Neural cell (in vitro differentiated cells): ENCODE data around the gene CEACAM4. TPM values are rescaled to one million over a fixed set of nuclear protein-coding genes. Genes with fewer than 3 reads are reported as not detected.
"Not testable (repeated sequence)": the region's sequence is repeated elsewhere in the genome, so short reads cannot be mapped to it uniquely, and the experiment has no call there.

Experiments
- H2AFZ ChIP-seq: fragments of 200-600, 300-800 bp; sonication (generic), shearing (Covaris generic); 2 replicates; pipeline ENCODE4 v1.6.0; 2014; ENCODE audit warnings: low read depth, mild to moderate bottlenecking, antibody characterized with exemption, low read length, moderate library complexity
- H3F3A ChIP-seq: fragments of 200-600 bp; shearing (Covaris generic); 2 replicates; pipeline ENCODE4 v1.6.1; 2016; ENCODE audit warnings: mild to moderate bottlenecking, moderate library complexity, mixed read lengths, antibody characterized with exemption, low read length; ENCODE audit not compliant: insufficient read depth, poor library complexity, severe bottlenecking
- H3K27ac ChIP-seq: fragments of 200-600, 300-800 bp; sonication (generic), shearing (Covaris generic); 2 replicates; pipeline ENCODE4 v1.5.1; 2014; ENCODE audit warnings: mild to moderate bottlenecking, low read length, moderate library complexity
- H3K27me3 ChIP-seq: fragments of 300-800, 200-600 bp; sonication (generic), shearing (Covaris generic); 2 replicates; pipeline ENCODE4 v1.6.0; 2014; ENCODE audit warnings: mild to moderate bottlenecking, low read depth, low read length, moderate library complexity; ENCODE audit not compliant: insufficient read depth
- H3K36me3 ChIP-seq: fragments of 300-800, 200-600 bp; sonication (generic), shearing (Covaris generic); 2 replicates; pipeline ENCODE4 v1.5.1; 2014; ENCODE audit warnings: mild to moderate bottlenecking, antibody characterized with exemption, low read length, moderate library complexity; ENCODE audit not compliant: insufficient read depth
- H3K4me2 ChIP-seq: fragments of 300-800, 200-600 bp; sonication (generic), shearing (Covaris generic); 2 replicates; pipeline ENCODE4 v1.6.0; 2014; ENCODE audit warnings: mild to moderate bottlenecking, low read length
- H3K4me3 ChIP-seq: fragments of 300-800, 200-600 bp; sonication (generic), shearing (Covaris generic); 2 replicates; pipeline ENCODE4 v1.5.1; 2014; ENCODE audit warnings: mild to moderate bottlenecking, low read length, moderate library complexity
- H3K79me2 ChIP-seq: fragments of 200-600 bp; shearing (Covaris generic); replicated peaks from 2 replicates; pipeline ENCODE4 v1.6.0; 2014; ENCODE audit warnings: mild to moderate bottlenecking, low read length, moderate library complexity; ENCODE audit not compliant: insufficient read depth
- H3K9ac ChIP-seq: fragments of 300-800, 200-600 bp; sonication (generic), shearing (Covaris generic); 2 replicates; pipeline ENCODE4 v1.6.1; 2016; ENCODE audit warnings: mild to moderate bottlenecking, low read length, mixed read lengths
- H3K9me2 ChIP-seq: fragments of 200-600 bp; shearing (Covaris generic); 2 replicates; pipeline ENCODE4 v1.6.1; 2016; ENCODE audit warnings: mild to moderate bottlenecking, low read length, mixed read lengths; ENCODE audit not compliant: insufficient read depth
- H3K9me3 ChIP-seq: fragments of 200-600, 300-800 bp; sonication (generic), shearing (Covaris generic); 2 replicates; pipeline ENCODE4 v1.6.1; 2016; ENCODE audit warnings: mild to moderate bottlenecking, mixed run types, low read length, moderate library complexity, mixed read lengths
- H4K20me1 ChIP-seq: fragments of 200-600 bp; shearing (Covaris generic); 2 replicates; pipeline ENCODE4 v1.6.1; 2016; ENCODE audit warnings: mild to moderate bottlenecking, mixed run types; ENCODE audit not compliant: insufficient read depth
- EP300 ChIP-seq: fragments of 450-650 bp; conservative IDR thresholded peaks from 2 replicates; pipeline ENCODE4 v1.6.1; 2014; ENCODE audit warnings: antibody characterized with exemption, mild to moderate bottlenecking, moderate library complexity; ENCODE audit not compliant: poor library complexity, severe bottlenecking
- EZH2 ChIP-seq: fragments of 200-600, 300-800 bp; shearing (Covaris generic), sonication (generic); IDR thresholded peaks from 2 replicates; pipeline ENCODE4 v1.6.1; 2014; ENCODE audit warnings: antibody characterized with exemption, low read length, borderline replicate concordance, mild to moderate bottlenecking; ENCODE audit not compliant: insufficient read depth, poor library complexity, severe bottlenecking
- MXI1 ChIP-seq: fragments of 450-650 bp; conservative IDR thresholded peaks from 2 replicates; pipeline ENCODE4 v1.6.1; 2014; ENCODE audit warnings: antibody characterized with exemption, mild to moderate bottlenecking; ENCODE audit not compliant: poor library complexity, severe bottlenecking
- RAD21 ChIP-seq: fragments of 450-650 bp; conservative IDR thresholded peaks from 2 replicates; pipeline ENCODE4 v1.6.1; 2014; ENCODE audit warnings: antibody characterized with exemption, mild to moderate bottlenecking, moderate library complexity
- TAF1 ChIP-seq: IDR thresholded peaks from 2 replicates; pipeline ENCODE4 v1.6.1; 2012; ENCODE audit warnings: low read depth
- polyA plus RNA-seq: library from polyadenylated mRNA; depleted of rRNA; stranded (reverse); fragments of >200 nt; gene quantifications from 2 replicates; pipeline ENCODE4 v1.2.3, GENCODE V29; 2014
- TF ChIP-seq, protein P1 (sequence below): fragments of 450-650 bp; IDR thresholded peaks from 2 replicates; pipeline ENCODE4 v1.5.1; 2014; ENCODE audit warnings: antibody characterized with exemption, mild to moderate bottlenecking, moderate library complexity; ENCODE audit not compliant: poor library complexity, severe bottlenecking
- TF ChIP-seq, protein P2 (sequence below): IDR thresholded peaks from 2 replicates; pipeline ENCODE4 v1.6.1; 2012; ENCODE audit warnings: borderline replicate concordance

CEACAM4 gene
- polyA plus RNA-seq, 1 donor from 2014 or later = not detected

DNA sequence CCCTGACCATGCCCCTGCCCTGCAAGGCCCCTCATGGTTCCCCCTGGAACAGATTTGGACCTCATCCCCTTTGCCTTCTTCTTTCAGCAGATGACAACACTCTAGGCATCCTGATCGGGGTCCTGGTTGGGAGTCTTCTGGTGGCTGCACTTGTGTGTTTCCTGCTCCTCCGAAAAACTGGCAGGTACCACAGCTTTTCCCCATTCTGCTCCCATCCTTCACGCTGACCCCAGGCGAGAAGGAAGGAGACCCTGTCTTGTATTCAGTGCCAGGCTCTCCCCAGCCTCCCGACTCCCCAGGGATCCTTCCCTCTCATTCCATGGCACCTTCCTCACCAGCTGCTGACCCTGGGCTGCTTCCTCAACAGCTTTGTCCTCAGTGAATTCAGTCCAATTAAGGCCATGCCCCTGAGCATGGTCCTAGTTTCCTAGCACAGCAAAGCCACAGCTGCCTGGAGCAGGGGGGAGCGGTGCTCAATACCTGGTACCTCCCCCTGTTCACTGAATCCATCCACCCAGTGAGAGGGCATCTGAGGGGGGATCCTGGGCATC, 42.5 kb downstream of the CEACAM4 start:
- no peaks in the 10 kb centered on the region for H4K20me1 ChIP-seq
- no peak overlapping the region for H3K4me3 ChIP-seq
- no peak overlapping the region for H3K4me2 ChIP-seq
- H3F3A ChIP-seq = no peaks in the 10 kb centered on the region
- H3K79me2 ChIP-seq = no peaks in the 10 kb centered on the region
- no peak overlapping the region for H3K27ac ChIP-seq
- no peaks in the 10 kb centered on the region for H3K27me3 ChIP-seq
- TF ChIP-seq RAD21 (no peak), EP300 (no peak), TAF1 (no peak), EZH2 (no peak), MXI1 (no peak)
- TF ChIP-seq, protein P1, sequence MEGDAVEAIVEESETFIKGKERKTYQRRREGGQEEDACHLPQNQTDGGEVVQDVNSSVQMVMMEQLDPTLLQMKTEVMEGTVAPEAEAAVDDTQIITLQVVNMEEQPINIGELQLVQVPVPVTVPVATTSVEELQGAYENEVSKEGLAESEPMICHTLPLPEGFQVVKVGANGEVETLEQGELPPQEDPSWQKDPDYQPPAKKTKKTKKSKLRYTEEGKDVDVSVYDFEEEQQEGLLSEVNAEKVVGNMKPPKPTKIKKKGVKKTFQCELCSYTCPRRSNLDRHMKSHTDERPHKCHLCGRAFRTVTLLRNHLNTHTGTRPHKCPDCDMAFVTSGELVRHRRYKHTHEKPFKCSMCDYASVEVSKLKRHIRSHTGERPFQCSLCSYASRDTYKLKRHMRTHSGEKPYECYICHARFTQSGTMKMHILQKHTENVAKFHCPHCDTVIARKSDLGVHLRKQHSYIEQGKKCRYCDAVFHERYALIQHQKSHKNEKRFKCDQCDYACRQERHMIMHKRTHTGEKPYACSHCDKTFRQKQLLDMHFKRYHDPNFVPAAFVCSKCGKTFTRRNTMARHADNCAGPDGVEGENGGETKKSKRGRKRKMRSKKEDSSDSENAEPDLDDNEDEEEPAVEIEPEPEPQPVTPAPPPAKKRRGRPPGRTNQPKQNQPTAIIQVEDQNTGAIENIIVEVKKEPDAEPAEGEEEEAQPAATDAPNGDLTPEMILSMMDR = no peak
- TF ChIP-seq, protein P2, sequence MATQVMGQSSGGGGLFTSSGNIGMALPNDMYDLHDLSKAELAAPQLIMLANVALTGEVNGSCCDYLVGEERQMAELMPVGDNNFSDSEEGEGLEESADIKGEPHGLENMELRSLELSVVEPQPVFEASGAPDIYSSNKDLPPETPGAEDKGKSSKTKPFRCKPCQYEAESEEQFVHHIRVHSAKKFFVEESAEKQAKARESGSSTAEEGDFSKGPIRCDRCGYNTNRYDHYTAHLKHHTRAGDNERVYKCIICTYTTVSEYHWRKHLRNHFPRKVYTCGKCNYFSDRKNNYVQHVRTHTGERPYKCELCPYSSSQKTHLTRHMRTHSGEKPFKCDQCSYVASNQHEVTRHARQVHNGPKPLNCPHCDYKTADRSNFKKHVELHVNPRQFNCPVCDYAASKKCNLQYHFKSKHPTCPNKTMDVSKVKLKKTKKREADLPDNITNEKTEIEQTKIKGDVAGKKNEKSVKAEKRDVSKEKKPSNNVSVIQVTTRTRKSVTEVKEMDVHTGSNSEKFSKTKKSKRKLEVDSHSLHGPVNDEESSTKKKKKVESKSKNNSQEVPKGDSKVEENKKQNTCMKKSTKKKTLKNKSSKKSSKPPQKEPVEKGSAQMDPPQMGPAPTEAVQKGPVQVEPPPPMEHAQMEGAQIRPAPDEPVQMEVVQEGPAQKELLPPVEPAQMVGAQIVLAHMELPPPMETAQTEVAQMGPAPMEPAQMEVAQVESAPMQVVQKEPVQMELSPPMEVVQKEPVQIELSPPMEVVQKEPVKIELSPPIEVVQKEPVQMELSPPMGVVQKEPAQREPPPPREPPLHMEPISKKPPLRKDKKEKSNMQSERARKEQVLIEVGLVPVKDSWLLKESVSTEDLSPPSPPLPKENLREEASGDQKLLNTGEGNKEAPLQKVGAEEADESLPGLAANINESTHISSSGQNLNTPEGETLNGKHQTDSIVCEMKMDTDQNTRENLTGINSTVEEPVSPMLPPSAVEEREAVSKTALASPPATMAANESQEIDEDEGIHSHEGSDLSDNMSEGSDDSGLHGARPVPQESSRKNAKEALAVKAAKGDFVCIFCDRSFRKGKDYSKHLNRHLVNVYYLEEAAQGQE = no peak
- no peak overlapping the region for H3K9ac ChIP-seq
- no peak overlapping the region for H2AFZ ChIP-seq
- no peaks in the 10 kb centered on the region for H3K9me3 ChIP-seq
- H3K9me2 ChIP-seq = no peaks in the 10 kb centered on the region
- H3K36me3 ChIP-seq = no peaks in the 10 kb centered on the region

DNA sequence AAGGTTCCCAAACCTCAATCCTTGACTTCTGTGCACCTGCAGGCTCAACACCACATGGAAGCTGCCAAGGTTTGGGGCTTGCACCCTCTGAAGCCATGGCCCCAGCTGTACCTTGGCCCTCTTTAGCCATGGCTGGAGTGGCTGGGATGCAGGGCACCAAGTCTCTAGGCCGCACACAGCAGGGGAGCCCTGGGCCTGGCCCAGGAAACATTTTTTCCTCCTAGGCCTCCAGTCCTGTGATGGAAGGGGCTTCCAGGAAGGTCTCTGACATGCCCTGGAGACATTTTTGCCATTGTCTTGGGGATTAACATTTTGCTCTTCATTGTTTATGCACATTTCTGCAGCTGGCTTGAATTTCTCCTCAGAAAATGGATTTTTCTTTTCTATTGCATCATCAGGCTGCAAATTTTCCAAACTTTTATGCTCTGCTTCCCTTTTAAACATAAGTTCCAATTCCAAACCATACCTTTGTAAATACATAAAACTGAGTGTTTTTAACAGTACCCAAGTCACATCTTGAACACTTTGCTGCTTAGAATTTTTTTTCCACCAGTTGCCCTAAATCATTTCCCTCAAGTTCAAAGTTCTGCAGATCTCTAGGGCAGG, 44.2 kb downstream of the CEACAM4 start:
- not testable (repeated sequence) for H3K36me3 ChIP-seq, H3K27ac ChIP-seq, H3K4me3 ChIP-seq, H3K4me2 ChIP-seq, H2AFZ ChIP-seq, H3K9me3 ChIP-seq, H3K79me2 ChIP-seq, H3K27me3 ChIP-seq, H3K9ac ChIP-seq, H4K20me1 ChIP-seq, H3F3A ChIP-seq, H3K9me2 ChIP-seq

DNA sequence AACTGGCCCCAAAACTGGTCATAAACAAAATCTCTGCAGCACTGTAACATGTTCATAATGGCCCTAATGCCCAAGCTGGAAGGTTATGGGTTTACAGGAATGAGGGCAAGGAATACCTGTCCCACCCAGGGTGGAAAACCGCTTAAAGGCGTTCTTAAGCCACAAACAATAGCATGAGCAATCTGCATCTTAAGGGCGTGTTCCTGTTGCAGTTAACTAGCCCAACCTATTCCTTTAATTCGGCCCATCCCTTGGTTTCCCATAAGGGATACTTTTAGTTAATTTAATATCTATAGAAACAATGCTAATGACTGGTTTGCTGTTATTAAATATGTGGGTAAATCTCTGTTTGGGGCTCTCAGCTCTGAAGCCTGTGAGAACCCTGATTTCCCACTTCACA, 45.8 kb downstream of the CEACAM4 start:
- H3K9me2 ChIP-seq, H3K27ac ChIP-seq, H3K9ac ChIP-seq, H2AFZ ChIP-seq, H3F3A ChIP-seq, H3K36me3 ChIP-seq, H3K9me3 ChIP-seq, H3K4me3 ChIP-seq, H3K79me2 ChIP-seq, H3K4me2 ChIP-seq, H3K27me3 ChIP-seq, H4K20me1 ChIP-seq: not testable (repeated sequence)
